Activated T-helper 1 cell treated with anti-CD3 and anti-CD28 coated beads, Interleukin-12 subunit alpha, Interleukin-12 subunit beta, Interleukin-2, Interleukin-4 antibody, amounts not matched to agents 30 ng/mL and 10 ng/mL and 1 ng/mL, durations not matched to agents 14 hours and 24 hours and 36 hours (primary cell): Measurements from ENCODE around the gene CAPN11. TPM values are rescaled to one million over a fixed set of nuclear protein-coding genes. Genes with fewer than 3 reads are reported as not detected.
"Not testable (repeated sequence)": the region's sequence is repeated elsewhere in the genome, so short reads cannot be mapped to it uniquely, and the experiment has no call there.

Experiments used
- DNase-seq: peaks from one replicate; pipeline ENCODE4 v3.0.0; 2021; ENCODE audit warnings: low spot score
- H3K27ac Mint-ChIP-seq: one replicate; pipeline ENCODE4 v1.8.0; 2021; ENCODE audit warnings: mild to moderate bottlenecking, mixed read lengths
- H3K27me3 Mint-ChIP-seq: one replicate; pipeline ENCODE4 v1.8.0; 2022; ENCODE audit warnings: mild to moderate bottlenecking, moderate library complexity, mixed read lengths; ENCODE audit not compliant: insufficient read depth
- H3K36me3 Mint-ChIP-seq: one replicate; pipeline ENCODE4 v1.8.0; 2021; ENCODE audit warnings: low read depth, mixed read lengths
- H3K4me1 Mint-ChIP-seq: one replicate; pipeline ENCODE4 v1.8.0; 2021; ENCODE audit warnings: low read depth, mixed read lengths
- H3K4me3 Mint-ChIP-seq: one replicate; pipeline ENCODE4 v1.8.0; 2021; ENCODE audit warnings: mild to moderate bottlenecking, moderate library complexity, mixed read lengths
- H3K9me3 Mint-ChIP-seq: one replicate; pipeline ENCODE4 v1.8.0; 2021; ENCODE audit warnings: mixed read lengths
- intact Hi-C: fragments of 100-400 bp; cut with micrococcal nuclease; formaldehyde crosslinking; loops from one replicate; pipeline ENCODE4 v1.15.1; 2024
- total RNA-seq: library from RNA; stranded (reverse); gene quantifications from 2 replicates; pipeline ENCODE4 v1.2.3, GENCODE V29; 2022

CAPN11 gene
- total RNA-seq, 1 donor from 2014 or later, result not detected

DNA sequence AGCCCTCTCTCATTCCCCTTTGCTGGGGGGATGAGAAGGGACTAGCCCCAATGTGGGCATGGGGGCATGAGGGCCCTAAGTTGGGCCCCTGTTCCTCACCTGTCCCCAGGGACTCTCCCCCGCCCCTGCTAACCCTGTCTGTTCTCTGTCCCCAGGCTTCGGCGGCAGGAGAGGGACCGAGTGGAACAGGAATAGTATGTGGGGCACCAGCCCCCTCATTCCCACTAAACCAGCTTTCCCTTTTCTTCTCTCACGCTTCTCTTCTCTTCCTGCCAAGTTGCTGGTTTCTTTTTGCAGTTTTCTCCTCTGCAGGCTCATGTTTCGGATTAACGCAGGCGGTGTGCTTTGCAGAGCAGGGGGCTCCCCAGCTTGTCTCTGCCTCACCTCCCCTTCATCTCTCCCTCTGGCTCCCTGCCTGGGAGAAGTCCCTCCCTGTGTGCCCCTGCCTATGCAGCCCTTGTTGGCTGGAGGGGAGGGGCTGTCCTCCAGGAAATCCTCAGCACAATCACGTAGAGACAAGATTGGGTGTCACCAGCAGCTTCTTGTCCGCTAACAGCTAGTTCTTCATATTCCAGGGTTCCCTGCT lies 23.4 kb upstream of the CAPN11 start:
- Mint-ChIP-seq H3K4me1 (peaks cover 7% of the 10 kb centered on the region), H3K4me3 (no peak overlapping the region), H3K27me3 (no peaks in the 10 kb centered on the region), H3K9me3 (no peaks in the 10 kb centered on the region), H3K27ac (no peak overlapping the region), H3K36me3 (peaks cover 2% of the 10 kb centered on the region)
- no peak for DNase-seq
- intact Hi-C loops, result no loop called here

DNA sequence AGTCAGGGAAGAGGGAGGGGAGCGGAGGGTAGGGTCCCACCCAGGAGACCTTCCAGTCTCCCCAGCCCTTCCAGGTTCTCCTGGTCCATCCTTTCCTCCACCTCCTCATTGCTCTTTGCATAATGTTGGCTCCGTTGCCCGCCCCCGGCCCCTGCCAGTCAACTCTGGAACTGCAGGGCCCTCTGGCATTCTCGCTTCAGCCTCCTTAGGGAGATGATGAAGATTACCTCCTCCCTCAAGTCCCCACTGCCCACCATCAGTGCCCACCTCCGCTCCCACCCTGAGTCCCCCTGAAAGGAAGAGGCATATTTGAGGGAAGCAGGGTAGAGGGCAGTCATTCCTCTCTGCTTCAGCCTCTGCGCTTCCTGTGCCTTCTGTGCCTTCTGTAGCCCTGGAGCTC lies 22.7 kb upstream of the CAPN11 start:
- peaks cover 7% of the 10 kb centered on the region for H3K4me1 Mint-ChIP-seq
- H3K9me3 Mint-ChIP-seq, result no peaks in the 10 kb centered on the region
- intact Hi-C loops, result no loop called here

DNA sequence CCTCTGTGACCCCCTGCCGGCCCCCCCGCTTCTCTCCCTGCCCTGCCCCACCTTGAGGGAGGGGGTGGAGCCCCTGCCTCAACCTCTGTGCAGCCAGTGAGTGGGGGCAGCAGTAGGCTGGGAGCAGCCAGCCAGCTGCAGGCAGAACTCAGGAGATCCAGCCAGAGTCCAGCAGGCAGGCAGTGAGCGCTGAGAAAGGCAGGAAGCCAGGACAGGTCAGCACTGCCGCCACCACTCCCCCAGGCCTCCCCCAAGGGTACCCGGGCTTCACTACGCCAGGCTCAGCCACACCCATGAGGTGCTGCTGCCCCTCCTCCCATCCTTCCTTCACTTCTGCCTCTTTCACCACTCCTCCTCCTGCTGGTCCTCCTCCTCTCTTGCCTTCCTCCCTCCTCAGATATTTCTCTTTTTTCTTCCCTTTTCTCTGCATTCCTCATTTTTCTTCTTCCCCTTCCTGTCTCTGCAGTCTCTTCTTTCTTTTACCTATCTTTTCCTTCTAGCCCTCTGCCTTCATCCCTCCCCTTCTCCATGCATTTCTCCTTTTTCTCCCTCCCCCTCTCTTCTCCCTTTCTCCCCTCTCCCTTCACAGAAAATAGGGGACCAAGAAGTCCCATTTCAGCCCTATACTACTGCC lies 19.8 kb upstream of the CAPN11 start:
- no peak for DNase-seq
- Mint-ChIP-seq H3K36me3 (peaks cover 14% of the 10 kb centered on the region), H3K9me3 (no peaks in the 10 kb centered on the region), H3K27ac (no peak overlapping the region), H3K4me3 (no peak overlapping the region), H3K4me1 (peaks cover 2% of the 10 kb centered on the region), H3K27me3 (no peaks in the 10 kb centered on the region)
- intact Hi-C loops, result no loop called here

More for the DNA sequence above, 22.7 kb upstream of the CAPN11 start:
- no peaks in the 10 kb centered on the region for H3K27me3 Mint-ChIP-seq
- DNase-seq, result no peak
- H3K36me3 Mint-ChIP-seq, result peaks cover 8% of the 10 kb centered on the region
- H3K27ac Mint-ChIP-seq, result no peak overlapping the region
- H3K4me3 Mint-ChIP-seq, result no peak overlapping the region

DNA sequence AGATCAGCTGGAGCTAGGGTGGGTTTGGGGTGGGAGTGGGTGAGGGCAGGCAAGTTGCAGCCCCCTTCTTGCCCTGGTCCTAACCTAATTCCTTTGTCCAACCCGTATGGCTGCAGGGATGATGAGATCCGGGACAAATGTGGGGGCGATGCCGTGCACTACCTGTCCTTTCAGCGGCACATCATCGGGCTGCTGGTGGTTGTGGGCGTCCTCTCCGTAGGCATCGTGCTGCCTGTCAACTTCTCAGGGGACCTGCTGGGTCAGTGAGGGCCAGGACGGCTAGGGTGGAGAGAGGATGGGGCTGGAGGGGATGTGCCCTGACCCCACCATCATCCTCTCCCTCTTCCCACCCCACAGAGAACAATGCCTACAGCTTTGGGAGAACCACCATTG lies 19.3 kb upstream of the CAPN11 start:
- Mint-ChIP-seq H3K36me3 (peaks cover 17% of the 10 kb centered on the region), H3K4me3 (no peak overlapping the region), H3K4me1 (no peaks in the 10 kb centered on the region), H3K27me3 (no peaks in the 10 kb centered on the region), H3K27ac (no peak overlapping the region), H3K9me3 (no peaks in the 10 kb centered on the region)
- DNase-seq, result no peak
- intact Hi-C loops, result no loop called here

DNA sequence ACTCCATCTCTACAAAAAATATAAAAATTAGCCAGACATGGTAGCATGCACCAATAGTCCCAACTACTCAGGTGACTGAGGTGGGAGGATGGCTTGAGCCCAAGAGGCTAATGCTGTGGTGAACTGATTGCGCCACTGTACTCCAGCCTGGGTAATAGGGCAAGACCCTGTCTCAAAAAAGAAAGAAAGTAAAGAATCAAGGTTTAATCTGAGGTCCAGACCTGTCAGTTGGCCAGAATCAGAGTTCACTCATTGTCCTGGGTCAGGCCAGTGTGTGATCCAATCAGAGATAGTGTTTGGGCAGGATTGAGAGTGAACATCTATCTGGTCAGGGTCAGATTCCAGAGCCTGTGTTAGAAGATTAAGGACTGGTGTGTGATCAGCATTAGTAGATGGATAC lies 15.8 kb upstream of the CAPN11 start:
- intact Hi-C loops, result no loop called here
- Mint-ChIP-seq H3K4me3 (no peak overlapping the region), H3K27ac (no peak overlapping the region), H3K4me1 (no peaks in the 10 kb centered on the region), H3K27me3 (no peaks in the 10 kb centered on the region), H3K36me3 (peaks cover 17% of the 10 kb centered on the region), H3K9me3 (no peaks in the 10 kb centered on the region)
- no peak for DNase-seq

DNA sequence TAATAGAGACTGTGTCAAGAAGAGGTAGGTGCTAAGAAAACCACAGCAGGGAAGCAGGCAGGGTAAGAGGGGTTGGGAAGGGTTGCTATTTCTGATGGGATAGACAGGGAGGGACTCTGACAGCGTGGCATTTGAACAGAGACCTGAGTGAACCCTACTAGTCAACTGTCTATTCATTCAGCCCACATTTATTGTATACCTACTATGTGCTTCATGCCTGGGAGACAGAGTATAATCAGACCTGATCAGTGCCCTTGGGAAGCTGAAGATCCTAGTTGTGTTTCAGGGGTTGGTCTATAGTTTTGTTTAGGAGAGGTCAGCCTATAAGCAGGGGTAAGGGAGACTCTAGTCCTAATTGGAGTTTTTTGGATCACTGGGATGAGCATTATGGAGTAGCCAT lies 14.9 kb upstream of the CAPN11 start:
- H3K36me3 Mint-ChIP-seq, result peaks cover 18% of the 10 kb centered on the region
- H3K27me3 Mint-ChIP-seq, result no peaks in the 10 kb centered on the region
- no peaks in the 10 kb centered on the region for H3K9me3 Mint-ChIP-seq
- H3K4me3 Mint-ChIP-seq, result no peak overlapping the region
- no peaks in the 10 kb centered on the region for H3K4me1 Mint-ChIP-seq
- no peak overlapping the region for H3K27ac Mint-ChIP-seq
- DNase-seq, result no peak
- intact Hi-C loops, result no loop called here

DNA sequence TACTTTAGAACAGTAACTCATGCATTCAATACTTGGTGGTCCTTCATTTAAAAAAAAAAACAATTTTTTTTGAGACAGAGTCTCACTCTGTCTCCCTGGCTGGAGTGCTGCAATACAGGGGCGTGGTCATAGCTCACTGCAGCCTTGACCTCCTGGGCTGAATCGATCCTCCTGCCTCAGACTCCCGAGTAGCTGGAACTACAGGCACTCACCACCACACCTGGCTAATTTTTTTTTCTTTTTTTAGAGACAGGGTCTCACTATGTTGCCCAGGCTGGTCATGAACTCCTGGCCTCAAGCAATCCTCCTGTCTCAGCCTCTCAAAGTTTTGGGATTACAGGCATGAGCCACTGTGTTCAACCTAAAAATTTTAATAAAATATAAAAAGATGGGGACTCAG lies 14.1 kb upstream of the CAPN11 start:
- DNase-seq, intact Hi-C loops, H3K4me3 Mint-ChIP-seq, H3K4me1 Mint-ChIP-seq, H3K27ac Mint-ChIP-seq, H3K27me3 Mint-ChIP-seq, H3K9me3 Mint-ChIP-seq: not testable (repeated sequence)
- H3K36me3 Mint-ChIP-seq, result peaks cover 21% of the 10 kb centered on the region

DNA sequence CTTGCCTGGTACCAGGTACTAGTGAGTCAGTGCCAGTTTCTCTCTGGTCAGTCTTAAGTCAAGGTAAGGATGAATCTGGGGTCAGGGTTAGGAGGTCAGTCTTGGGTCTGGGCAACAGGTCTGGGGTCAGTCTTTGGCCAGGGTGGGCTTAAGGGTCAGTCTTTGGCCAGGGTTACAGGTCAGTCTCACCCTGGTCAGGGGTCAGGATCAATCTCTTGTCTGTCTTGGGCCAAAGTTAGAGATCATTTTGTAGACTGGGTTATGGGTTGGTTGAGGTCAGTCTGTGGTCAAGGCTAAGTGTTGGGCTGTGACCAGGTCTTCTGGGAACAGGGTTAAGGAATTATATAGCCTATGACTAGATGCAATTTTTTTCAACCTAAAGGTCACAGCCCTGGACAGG lies 12.8 kb upstream of the CAPN11 start:
- Mint-ChIP-seq H3K9me3 (no peaks in the 10 kb centered on the region), H3K27ac (no peak overlapping the region), H3K36me3 (peaks cover 15% of the 10 kb centered on the region), H3K4me3 (no peak overlapping the region), H3K4me1 (peaks cover 3% of the 10 kb centered on the region), H3K27me3 (no peaks in the 10 kb centered on the region)
- intact Hi-C loops, result no loop called here
- no peak for DNase-seq

DNA sequence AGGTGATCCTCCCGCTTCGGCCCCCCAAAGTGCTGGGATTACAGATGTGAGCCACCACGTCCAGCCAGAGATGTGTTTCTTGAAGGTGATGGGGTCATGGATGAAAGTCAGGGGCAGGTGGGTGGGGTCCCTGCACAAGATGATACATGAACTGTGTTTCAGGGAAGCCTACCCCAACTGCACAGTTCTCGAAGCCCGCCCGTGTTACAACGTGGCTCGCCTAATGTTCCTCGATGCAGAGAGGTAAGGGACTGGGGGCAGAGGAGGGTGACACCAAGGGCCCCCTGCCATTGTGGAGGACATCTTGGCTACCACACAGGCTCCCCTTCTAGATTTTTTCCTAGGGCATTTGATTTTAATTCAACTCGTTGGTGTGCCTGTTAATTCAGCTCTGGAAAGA lies 11.9 kb upstream of the CAPN11 start:
- Mint-ChIP-seq H3K4me1 (peaks cover 11% of the 10 kb centered on the region), H3K27ac (no peak overlapping the region), H3K4me3 (no peak overlapping the region), H3K36me3 (peaks cover 9% of the 10 kb centered on the region), H3K27me3 (no peaks in the 10 kb centered on the region), H3K9me3 (no peaks in the 10 kb centered on the region)
- intact Hi-C loops, result no loop called here
- DNase-seq, result no peak

DNA sequence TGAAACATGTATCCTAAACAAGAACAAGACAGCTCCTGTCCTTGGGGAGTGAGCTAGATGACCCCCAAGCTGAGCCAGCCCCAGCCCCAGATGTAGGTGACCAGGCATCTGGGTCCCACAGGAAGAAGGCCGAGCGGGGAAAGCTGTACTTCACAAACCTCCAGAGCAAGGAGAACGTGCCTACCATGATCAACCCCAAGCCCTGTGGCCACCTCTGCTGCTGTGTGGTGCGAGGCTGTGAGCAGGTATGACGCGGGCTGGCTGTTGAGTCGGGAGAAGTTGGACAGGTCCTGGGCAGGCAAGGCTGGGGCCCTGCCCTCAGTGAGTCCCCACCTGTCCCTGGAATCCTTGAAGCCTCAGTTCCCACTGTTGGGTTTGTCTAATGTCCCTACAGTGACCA lies 11.4 kb upstream of the CAPN11 start:
- no peaks in the 10 kb centered on the region for H3K27me3 Mint-ChIP-seq
- peaks cover 9% of the 10 kb centered on the region for H3K36me3 Mint-ChIP-seq
- no peaks in the 10 kb centered on the region for H3K9me3 Mint-ChIP-seq
- no peak for DNase-seq
- intact Hi-C loops, result no loop called here
- no peak overlapping the region for H3K4me3 Mint-ChIP-seq
- H3K4me1 Mint-ChIP-seq, result peaks cover 12% of the 10 kb centered on the region
- no peak overlapping the region for H3K27ac Mint-ChIP-seq

DNA sequence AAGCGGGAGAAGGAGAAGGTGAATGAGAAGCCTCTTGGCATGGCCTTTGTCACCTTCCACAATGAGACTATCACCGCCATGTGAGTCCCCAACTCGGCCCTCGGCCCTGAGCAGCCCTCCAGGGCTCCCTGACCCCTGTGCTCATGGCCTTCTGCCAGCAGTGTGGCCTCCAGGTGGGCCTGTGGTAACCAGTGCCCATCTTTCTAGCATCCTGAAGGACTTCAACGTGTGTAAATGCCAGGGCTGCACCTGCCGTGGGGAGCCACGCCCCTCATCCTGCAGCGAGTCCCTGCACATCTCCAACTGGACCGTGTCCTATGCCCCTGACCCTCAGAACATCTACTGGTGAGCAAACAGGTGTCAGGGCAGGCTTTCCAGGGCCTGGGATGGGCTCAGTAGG lies 10.3 kb upstream of the CAPN11 start:
- Mint-ChIP-seq H3K27ac (no peak overlapping the region), H3K4me3 (no peak overlapping the region), H3K27me3 (no peaks in the 10 kb centered on the region), H3K36me3 (peaks cover 9% of the 10 kb centered on the region), H3K4me1 (peaks cover 12% of the 10 kb centered on the region), H3K9me3 (no peaks in the 10 kb centered on the region)
- DNase-seq, result no peak
- intact Hi-C loops, result no loop called here

DNA sequence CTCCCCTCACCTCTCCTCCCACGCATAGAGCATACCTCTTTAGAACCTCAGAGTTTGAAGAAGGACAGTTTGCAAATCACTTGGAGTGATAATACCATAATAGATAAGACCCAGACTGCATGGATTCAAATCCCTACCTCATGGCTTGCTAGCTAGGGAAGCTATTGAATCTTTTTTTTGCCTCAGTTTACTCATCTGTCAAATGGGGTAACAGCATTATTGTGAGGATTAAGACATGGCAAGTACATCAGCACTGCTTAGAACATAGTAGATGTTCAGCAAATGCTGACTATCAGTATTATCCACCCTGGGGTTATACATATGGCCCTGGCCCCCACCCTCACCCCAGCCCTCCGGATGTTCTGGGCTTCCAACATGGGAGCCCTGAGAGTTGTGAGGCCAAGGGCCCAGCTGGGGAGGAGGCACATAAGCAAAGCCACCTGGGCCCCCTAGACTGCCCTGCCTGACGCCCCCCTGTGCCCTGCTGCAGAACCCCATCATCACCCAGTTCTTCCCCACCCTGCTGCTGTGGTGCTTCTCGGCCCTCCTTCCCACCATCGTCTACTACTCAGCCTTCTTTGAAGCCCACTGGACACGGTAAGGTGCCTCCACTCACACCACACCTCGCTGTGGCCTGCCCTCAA lies 9.1 kb upstream of the CAPN11 start:
- peaks cover 6% of the 10 kb centered on the region for H3K36me3 Mint-ChIP-seq
- intact Hi-C loops, result no loop called here
- DNase-seq, result no peak
- no peaks in the 10 kb centered on the region for H3K27me3 Mint-ChIP-seq
- no peak overlapping the region for H3K4me3 Mint-ChIP-seq
- H3K9me3 Mint-ChIP-seq, result no peaks in the 10 kb centered on the region
- peaks cover 12% of the 10 kb centered on the region for H3K4me1 Mint-ChIP-seq
- H3K27ac Mint-ChIP-seq, result no peak overlapping the region

DNA sequence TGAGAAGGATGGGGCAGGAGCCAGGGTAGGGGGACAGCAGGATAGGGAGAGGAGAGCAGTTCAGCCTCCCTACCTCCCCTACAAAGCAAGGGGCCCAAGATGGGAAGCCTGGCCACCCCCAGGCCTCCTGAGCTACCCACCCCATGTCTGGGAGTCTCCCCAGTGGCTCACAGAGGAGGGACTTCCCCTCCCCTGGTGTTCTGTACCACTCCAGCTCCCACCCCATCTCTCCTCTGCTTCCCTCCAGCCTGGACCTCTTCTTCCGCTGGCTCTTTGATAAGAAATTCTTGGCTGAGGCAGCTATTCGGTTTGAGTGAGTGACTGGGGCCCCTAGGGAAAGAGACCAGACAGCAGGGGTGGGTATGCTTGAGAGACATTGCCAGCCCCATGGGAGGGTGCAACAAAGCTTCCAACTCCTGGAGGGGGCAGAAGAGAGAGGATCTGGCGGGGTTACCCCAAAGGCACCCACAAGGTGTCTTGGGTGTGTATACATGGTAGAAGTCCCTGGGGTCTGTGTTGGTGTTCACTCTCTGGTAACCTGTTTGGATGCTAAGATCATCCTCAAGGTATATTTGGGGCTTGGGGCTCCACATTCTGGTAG lies 8.2 kb upstream of the CAPN11 start:
- Mint-ChIP-seq H3K27me3 (no peaks in the 10 kb centered on the region), H3K36me3 (peaks cover 6% of the 10 kb centered on the region), H3K4me1 (peaks cover 12% of the 10 kb centered on the region), H3K9me3 (no peaks in the 10 kb centered on the region), H3K27ac (no peak overlapping the region), H3K4me3 (no peak overlapping the region)
- intact Hi-C loops, result no loop called here
- DNase-seq, result no peak
